A673 (cell line): ENCODE measurements around the gene STXBP5.

Source experiments
- CTCF ChIP-seq: fragments of 300-800, 200-600 bp; sonication (generic); conservative IDR thresholded peaks from 2 replicates; pipeline ENCODE4 v1.5.1; 2017; ENCODE audit warnings: low read depth, mild to moderate bottlenecking, antibody characterized with exemption, low read length, moderate library complexity, mixed read lengths
- EZH2 ChIP-seq: fragments of 200-600 bp; sonication (generic); IDR thresholded peaks from 2 replicates; pipeline ENCODE4 v1.6.1; 2017; ENCODE audit warnings: borderline replicate concordance, low read depth, mild to moderate bottlenecking, mixed read lengths, antibody characterized with exemption, low read length; ENCODE audit not compliant: poor library complexity, severe bottlenecking

GRCh38 chr6:147255948-147256674, 51.9 kb downstream of the STXBP5 start:
- TF ChIP-seq CTCF, result no peak
- no peak for TF ChIP-seq EZH2
